Upper lobe of right lung (tissue), 1 donor: ENCODE results near the gene NUMB. TPM values are rescaled to one million over a fixed set of nuclear protein-coding genes. Genes with fewer than 3 reads are reported as not detected.
A peak's percentile ranks its signal among the peaks of the same experiment; 100 is the strongest.

Experiments used
- ATAC-seq: fragments of 200-7000 bp; cut with Tn5 transposase; one replicate; pipeline ENCODE4 v1.9.1; 2020; ENCODE audit warnings: mild to moderate bottlenecking, moderate library complexity
- DNase-seq: peaks from one replicate; pipeline ENCODE4 v3.0.0-alpha.2; 2020
- H3K27ac ChIP-seq: fragments of 200-600 bp; one replicate; pipeline ENCODE4 v1.8.0; 2022
- H3K27me3 ChIP-seq: fragments of 200-600 bp; one replicate; pipeline ENCODE4 v1.8.0; 2022; ENCODE audit warnings: mild to moderate bottlenecking
- H3K36me3 ChIP-seq: fragments of 200-600 bp; one replicate; pipeline ENCODE4 v1.8.0; 2022
- H3K4me1 ChIP-seq: fragments of 200-600 bp; one replicate; pipeline ENCODE4 v1.8.0; 2022
- H3K4me3 ChIP-seq: fragments of 200-600 bp; one replicate; pipeline ENCODE4 v1.8.0; 2022; ENCODE audit warnings: mild to moderate bottlenecking
- H3K9me3 ChIP-seq: fragments of 200-600 bp; one replicate; pipeline ENCODE4 v1.8.0; 2022
- CTCF ChIP-seq: fragments of 200-600 bp; IDR thresholded peaks from one replicate; pipeline ENCODE4 v1.8.0; 2022; ENCODE audit warnings: antibody characterized with exemption
- intact Hi-C: fragments of 100-400 bp; cut with DNase I; formaldehyde crosslinking; loops from one replicate; pipeline ENCODE4 v1.11.0; 2022
- total RNA-seq: library from RNA; stranded (reverse); fragmentation: NEBNext Ultra II Directional; extraction: Animal tissue kit (Norgen Biotek cat#: 25700); gene quantifications from one replicate; pipeline ENCODE4 v1.2.1, GENCODE V29; 2021
- donor health status: DM: no; HTN: yes; CAD: no; lungs with severe emphysema.

NUMB gene
- total RNA-seq, 1 donor from 2014 or later, result 139 TPM

GRCh38 chr14:73245480-73246325 lies 212.6 kb downstream of the NUMB start:
- Histone ChIP-seq H3K27ac (no peak overlapping the region), H3K4me1 (peaks cover 30% of the 10 kb centered on the region), H3K27me3 (no peaks in the 10 kb centered on the region), H3K4me3 (peak overlapping the region; percentile 60), H3K9me3 (no peaks in the 10 kb centered on the region), H3K36me3 (no peaks in the 10 kb centered on the region)
- peak; percentile 92 for ATAC-seq
- intact Hi-C loops, result no loop called here
- no peak for TF ChIP-seq CTCF
- peak; percentile 88 for DNase-seq

- Histone ChIP-seq H3K36me3 (no peaks in the 10 kb centered on the region), H3K9me3 (no peaks in the 10 kb centered on the region), H3K4me1 (peaks cover 39% of the 10 kb centered on the region), H3K4me3 (no peak overlapping the region), H3K27ac (no peak overlapping the region), H3K27me3 (no peaks in the 10 kb centered on the region)
- peak; percentile 53 for DNase-seq
- intact Hi-C loops, result no loop called here
- no peak for TF ChIP-seq CTCF
- ATAC-seq, result no peak
These were observed 213.6 kb downstream of the NUMB start for GRCh38 chr14:73244541-73245290.

GRCh38 chr14:73243748-73244147 lies 214.6 kb downstream of the NUMB start:
- Histone ChIP-seq H3K4me1 (peaks cover 49% of the 10 kb centered on the region), H3K9me3 (no peaks in the 10 kb centered on the region), H3K36me3 (no peaks in the 10 kb centered on the region), H3K4me3 (no peak overlapping the region), H3K27ac (no peak overlapping the region), H3K27me3 (peaks cover under 1% of the 10 kb centered on the region)
- DNase-seq, result no peak
- intact Hi-C loops, result no loop called here
- no peak for TF ChIP-seq CTCF
- ATAC-seq, result no peak

GRCh38 chr14:73243341-73243740 lies 215.0 kb downstream of the NUMB start:
- Histone ChIP-seq H3K4me1 (peaks cover 53% of the 10 kb centered on the region), H3K36me3 (no peaks in the 10 kb centered on the region), H3K27me3 (peaks cover 4% of the 10 kb centered on the region), H3K9me3 (no peaks in the 10 kb centered on the region), H3K27ac (no peak overlapping the region), H3K4me3 (no peak overlapping the region)
- no peak for DNase-seq
- no peak for TF ChIP-seq CTCF
- intact Hi-C loops, result no loop called here
- no peak for ATAC-seq

GRCh38 chr14:73242357-73242901 lies 215.9 kb downstream of the NUMB start:
- Histone ChIP-seq H3K4me1 (peaks cover 61% of the 10 kb centered on the region), H3K27ac (no peak overlapping the region), H3K4me3 (peak overlapping the region; percentile 8), H3K36me3 (no peaks in the 10 kb centered on the region), H3K9me3 (no peaks in the 10 kb centered on the region), H3K27me3 (peaks cover 12% of the 10 kb centered on the region)
- TF ChIP-seq CTCF, result no peak
- DNase-seq (no peak), ATAC-seq (no peak)
- intact Hi-C loops, result no loop called here
